MM.1S (cell line): ENCODE measurements around the gene BBIP1.

Experiments used
- DNase-seq: peaks from one replicate; pipeline ENCODE4 v3.0.0-alpha.2; 2015
- H2AFZ ChIP-seq: fragments of 300-600 bp; sonication (generic); 2 replicates; pipeline ENCODE4 v1.6.0; 2016; ENCODE audit warnings: antibody characterized with exemption, low read length
- H3F3A ChIP-seq: fragments of 300-600 bp; sonication (generic); 2 replicates; pipeline ENCODE4 v1.6.1; 2016; ENCODE audit warnings: mild to moderate bottlenecking, antibody characterized with exemption, low read length, moderate library complexity, mixed read lengths; ENCODE audit not compliant: insufficient read depth
- H3K27ac ChIP-seq: fragments of 300-600 bp; sonication (generic); 2 replicates; pipeline ENCODE4 v1.5.1; 2016; ENCODE audit warnings: mild to moderate bottlenecking, low read length
- H3K27me3 ChIP-seq: fragments of 300-600 bp; sonication (generic); replicated peaks from 2 replicates; pipeline ENCODE4 v1.6.0; 2016; ENCODE audit warnings: low read length; ENCODE audit not compliant: insufficient read depth
- H3K36me3 ChIP-seq: fragments of 300-600 bp; sonication (generic); replicated peaks from 2 replicates; pipeline ENCODE4 v1.6.1; 2016; ENCODE audit warnings: mild to moderate bottlenecking, low read length, mixed read lengths; ENCODE audit not compliant: insufficient read depth
- H3K4me1 ChIP-seq: fragments of 300-600 bp; sonication (generic); 2 replicates; pipeline ENCODE4 v1.6.1; 2016; ENCODE audit warnings: low read length, mixed read lengths
- H3K4me2 ChIP-seq: fragments of 300-600 bp; sonication (generic); 2 replicates; pipeline ENCODE4 v1.6.0; 2016; ENCODE audit warnings: low read depth, low read length
- H3K4me3 ChIP-seq: fragments of 300-600 bp; sonication (generic); 2 replicates; pipeline ENCODE4 v1.5.1; 2016; ENCODE audit warnings: low read length, mixed read lengths
- H3K79me2 ChIP-seq: fragments of 300-600 bp; sonication (generic); 2 replicates; pipeline ENCODE4 v1.6.1; 2016; ENCODE audit warnings: mixed run types, low read length, mixed read lengths
- H3K9ac ChIP-seq: fragments of 300-600 bp; sonication (generic); 2 replicates; pipeline ENCODE4 v1.6.1; 2016; ENCODE audit warnings: low read length, mixed read lengths
- H3K9me2 ChIP-seq: fragments of 300-600 bp; sonication (generic); replicated peaks from 2 replicates; pipeline ENCODE4 v1.6.1; 2016; ENCODE audit warnings: mild to moderate bottlenecking, low read length, mixed read lengths; ENCODE audit not compliant: insufficient read depth
- H3K9me3 ChIP-seq: fragments of 300-600 bp; sonication (generic); replicated peaks from 2 replicates; pipeline ENCODE4 v1.6.1; 2016; ENCODE audit warnings: mild to moderate bottlenecking, low read length, mixed read lengths; ENCODE audit not compliant: insufficient read depth
- H4K20me1 ChIP-seq: fragments of 300-600 bp; sonication (generic); 2 replicates; pipeline ENCODE4 v1.6.1; 2016; ENCODE audit warnings: mild to moderate bottlenecking, low read length, moderate library complexity, mixed read lengths; ENCODE audit not compliant: insufficient read depth
- EZH2 ChIP-seq: fragments of 300-600 bp; sonication (generic); optimal IDR thresholded peaks from 2 replicates; pipeline ENCODE3; 2017; ENCODE audit warnings: low read depth, mild to moderate bottlenecking, antibody characterized with exemption, low read length, mixed read lengths
- EZH2phosphoT487 ChIP-seq: fragments of 300-600 bp; sonication (generic); IDR thresholded peaks from 2 replicates; pipeline ENCODE4 v1.6.1; 2018; ENCODE audit warnings: antibody characterized with exemption, low read length
- TF ChIP-seq, protein P1 (sequence below): fragments of 300-600 bp; sonication (generic); IDR thresholded peaks from 2 replicates; pipeline ENCODE4 v1.5.1; 2016; ENCODE audit warnings: antibody characterized with exemption, low read length, mixed read lengths

The BBIP1 gene

DNA sequence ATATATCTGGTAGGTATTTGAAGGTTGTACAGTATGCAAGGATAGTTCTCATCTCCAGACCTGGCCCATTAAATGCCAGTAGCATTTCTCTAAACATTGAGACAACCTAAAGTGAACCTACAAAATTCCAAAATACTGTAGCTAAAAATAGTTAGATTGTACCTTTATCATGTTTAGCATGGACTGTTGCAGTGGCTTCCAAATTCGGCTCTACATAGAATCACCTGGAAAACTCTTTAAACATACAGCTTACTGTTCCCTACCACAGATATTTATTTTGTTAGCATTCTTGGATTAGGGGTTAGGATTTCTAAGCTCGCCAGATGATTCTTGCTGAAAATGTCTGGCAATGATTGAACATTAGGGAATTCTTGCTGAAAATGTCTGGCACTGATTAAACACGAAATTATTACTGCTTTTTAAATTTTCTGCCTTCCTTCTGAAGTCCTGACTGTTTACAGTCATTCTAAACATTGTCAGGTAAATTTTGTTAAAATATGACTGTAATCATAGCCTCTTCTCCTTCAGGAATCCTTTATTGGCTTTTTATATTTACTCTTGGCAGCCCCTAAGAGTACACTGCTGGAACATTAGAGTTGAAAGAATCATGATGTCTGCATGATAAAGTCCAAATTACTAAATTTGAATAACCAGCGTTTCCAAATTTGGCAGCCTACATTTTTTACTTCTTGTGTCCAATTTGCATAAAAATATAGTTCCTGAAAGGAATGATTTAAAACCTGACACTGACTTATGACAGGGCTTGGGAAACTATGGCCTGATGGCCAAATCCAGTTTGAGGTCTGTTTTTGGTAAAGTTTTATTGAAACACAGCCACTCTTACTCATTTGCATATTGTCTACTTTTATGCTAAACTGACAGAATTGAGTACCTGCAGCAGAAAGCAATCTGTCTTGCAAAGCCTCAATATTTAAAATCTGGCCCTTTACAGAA lies 40.7 kb upstream of the BBIP1 start:
- Histone ChIP-seq H3K79me2 (peaks cover 83% of the 10 kb centered on the region), H3K36me3 (no peaks in the 10 kb centered on the region), H3F3A (no peaks in the 10 kb centered on the region), H3K9me2 (no peaks in the 10 kb centered on the region), H3K27me3 (no peaks in the 10 kb centered on the region), H2AFZ (no peak overlapping the region), H4K20me1 (no peaks in the 10 kb centered on the region; the same call in 1 of the 2 replicates), H3K27ac (no peak overlapping the region), H3K4me1 (no peaks in the 10 kb centered on the region), H3K4me3 (no peak overlapping the region), H3K4me2 (no peak overlapping the region), H3K9me3 (no peaks in the 10 kb centered on the region), H3K9ac (no peak overlapping the region)
- DNase-seq, result no peak
- no peak for TF ChIP-seq EZH2
- TF ChIP-seq, protein P1, sequence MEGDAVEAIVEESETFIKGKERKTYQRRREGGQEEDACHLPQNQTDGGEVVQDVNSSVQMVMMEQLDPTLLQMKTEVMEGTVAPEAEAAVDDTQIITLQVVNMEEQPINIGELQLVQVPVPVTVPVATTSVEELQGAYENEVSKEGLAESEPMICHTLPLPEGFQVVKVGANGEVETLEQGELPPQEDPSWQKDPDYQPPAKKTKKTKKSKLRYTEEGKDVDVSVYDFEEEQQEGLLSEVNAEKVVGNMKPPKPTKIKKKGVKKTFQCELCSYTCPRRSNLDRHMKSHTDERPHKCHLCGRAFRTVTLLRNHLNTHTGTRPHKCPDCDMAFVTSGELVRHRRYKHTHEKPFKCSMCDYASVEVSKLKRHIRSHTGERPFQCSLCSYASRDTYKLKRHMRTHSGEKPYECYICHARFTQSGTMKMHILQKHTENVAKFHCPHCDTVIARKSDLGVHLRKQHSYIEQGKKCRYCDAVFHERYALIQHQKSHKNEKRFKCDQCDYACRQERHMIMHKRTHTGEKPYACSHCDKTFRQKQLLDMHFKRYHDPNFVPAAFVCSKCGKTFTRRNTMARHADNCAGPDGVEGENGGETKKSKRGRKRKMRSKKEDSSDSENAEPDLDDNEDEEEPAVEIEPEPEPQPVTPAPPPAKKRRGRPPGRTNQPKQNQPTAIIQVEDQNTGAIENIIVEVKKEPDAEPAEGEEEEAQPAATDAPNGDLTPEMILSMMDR, result no peak
- no peak for TF ChIP-seq EZH2phosphoT487

GRCh38 chr10:110957606-110958005 lies 38.6 kb upstream of the BBIP1 start:
- no peak for DNase-seq
- Histone ChIP-seq H3K4me1 (no peaks in the 10 kb centered on the region), H3K9me2 (no peaks in the 10 kb centered on the region), H3K27ac (no peak overlapping the region), H3K9me3 (no peaks in the 10 kb centered on the region), H3K36me3 (no peaks in the 10 kb centered on the region), H3K4me3 (no peak overlapping the region), H3K79me2 (peaks cover 77% of the 10 kb centered on the region), H4K20me1 (no peaks in the 10 kb centered on the region), H3F3A (no peaks in the 10 kb centered on the region), H3K27me3 (no peaks in the 10 kb centered on the region), H3K9ac (no peak overlapping the region), H3K4me2 (no peak overlapping the region), H2AFZ (no peak overlapping the region)
- TF ChIP-seq EZH2phosphoT487, result no peak
- no peak for TF ChIP-seq EZH2
- TF ChIP-seq, protein P1, result no peak

DNA sequence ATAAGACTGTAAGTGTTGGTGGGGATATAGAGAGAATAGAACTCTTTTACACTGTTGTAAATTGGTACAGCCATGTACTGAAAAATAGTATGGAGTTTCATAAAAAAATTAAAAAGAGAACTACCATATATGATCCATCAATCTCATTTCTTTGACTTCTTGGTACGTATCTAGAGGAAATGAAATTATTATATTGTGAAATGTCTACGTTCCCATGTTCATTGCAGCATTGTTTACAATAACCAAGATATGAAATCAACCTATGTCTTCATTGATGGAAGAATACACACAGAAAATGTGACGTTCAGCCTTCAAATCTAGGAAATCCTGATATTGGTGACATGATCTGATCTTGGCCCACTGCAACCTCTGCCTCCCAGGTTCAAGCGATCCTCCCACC lies 32.4 kb upstream of the BBIP1 start:
- H3K9me2 ChIP-seq, result no peaks in the 10 kb centered on the region
- no peaks in the 10 kb centered on the region for H3K36me3 ChIP-seq
- no peaks in the 10 kb centered on the region for H3F3A ChIP-seq
- no peak overlapping the region for H3K9ac ChIP-seq
- no peak overlapping the region for H2AFZ ChIP-seq
- peaks cover 46% of the 10 kb centered on the region for H3K79me2 ChIP-seq
- no peak for TF ChIP-seq EZH2
- TF ChIP-seq EZH2phosphoT487, result no peak
- TF ChIP-seq, protein P1, result no peak
- H3K4me2 ChIP-seq, result no peak overlapping the region
- no peaks in the 10 kb centered on the region for H3K27me3 ChIP-seq
- H4K20me1 ChIP-seq, result no peaks in the 10 kb centered on the region
- no peak overlapping the region for H3K4me3 ChIP-seq
- H3K27ac ChIP-seq, result no peak overlapping the region
- DNase-seq, result no peak
- H3K4me1 ChIP-seq, result peaks cover 3% of the 10 kb centered on the region; the same call in 1 of the 2 replicates
- no peaks in the 10 kb centered on the region for H3K9me3 ChIP-seq
